K562 (cell line): ENCODE measurements around the gene MMP20. TPM values are rescaled to one million over a fixed set of nuclear protein-coding genes. Genes with fewer than 3 reads are reported as not detected.

Experiments
- ATAC-seq: fragments of 200-7000 bp; cut with Tn5 transposase; 3 replicates; pipeline ENCODE4 v1.9.1; 2020; ENCODE audit warnings: moderate library complexity
- BruUV-seq: library from RNA; stranded (reverse); fragments of 400-500 nt; replicated peaks from 2 replicates; lab custom pipeline; 2021; lab: Mats Ljungman, UMichigan
- CTCF ChIA-PET: fragments of 300-600 bp; formaldehyde crosslinking; extraction: SDS; loops from one replicate; lab custom pipeline; 2021; ENCODE audit warnings: low intra/inter-chr PET ratio; lab: Yijun Ruan, JAX
- POLR2A ChIA-PET: fragments of 300-600, 350-650 bp; sonication (Branson Sonifier 250); formaldehyde crosslinking; extraction: SDS; loops from one replicate; lab custom pipeline; 2021; ENCODE audit warnings: antibody characterized with exemption, inconsistent platforms; lab: Yijun Ruan, JAX
- DNase-seq, 4 experiments: peaks; one replicate each; pipeline versions ENCODE4 v3.0.0 to v3.0.0-alpha.2; 2011 to 2018; ENCODE audit warnings: low spot score in 3 of 4, mixed read lengths in 3 of 4; ENCODE audit errors: extremely low read depth in 1 of 4
- FAIRE-seq: peaks from 2 replicates; lab custom pipeline; 2011; peaks lifted over from hg19 to GRCh38; lab: Jason Lieb, UNC
- H2AFZ ChIP-seq: 2 replicates; pipeline ENCODE4 v1.6.0; 2011; ENCODE audit warnings: low read depth, low read length, control low read depth, inconsistent platforms
- H3K27ac ChIP-seq: fragments of 200-600 bp; 3 replicates; pipeline ENCODE4 v1.8.0; 2011; ENCODE audit warnings: low read depth, mild to moderate bottlenecking, control low read depth, inconsistent platforms, low read length, moderate library complexity, mixed read lengths; ENCODE audit errors: extremely low read depth
- H3K27me3 ChIP-seq, 2 experiments: fragments of 300-600 bp in 1 of 2; 2 replicates in 1 of 2; 3 replicates in 1 of 2; pipeline versions ENCODE4 v1.6.0 to v1.8.0; 2011; ENCODE audit warnings: inconsistent platforms in 2 of 2, low read length in 2 of 2, mild to moderate bottlenecking in 1 of 2, mixed read lengths in 1 of 2, moderate library complexity in 1 of 2; ENCODE audit not compliant: control insufficient read depth in 2 of 2, insufficient read depth in 2 of 2
- H3K36me3 ChIP-seq: fragments of 300-600 bp; 3 replicates; pipeline ENCODE4 v1.8.0; 2011; ENCODE audit warnings: mild to moderate bottlenecking, low read length, inconsistent platforms; ENCODE audit not compliant: control insufficient read depth, insufficient read depth
- H3K4me1 ChIP-seq, 2 experiments: fragments of 200-600 bp in 1 of 2; replicated peaks in 1 of 2; 2 replicates in 1 of 2; 3 replicates in 1 of 2; pipeline versions ENCODE4 v1.5.1 to v1.8.0; 2011; ENCODE audit warnings: inconsistent platforms in 2 of 2, low read length in 2 of 2, mild to moderate bottlenecking in 1 of 2, mixed read lengths in 1 of 2, moderate library complexity in 1 of 2; ENCODE audit not compliant: control insufficient read depth in 2 of 2, insufficient read depth in 2 of 2
- H3K4me2 ChIP-seq: 2 replicates; pipeline ENCODE4 v1.6.1; 2011; ENCODE audit warnings: low read length, control low read depth, inconsistent platforms, mixed read lengths; ENCODE audit not compliant: insufficient read depth
- H3K4me3 ChIP-seq: fragments of 200-600 bp; sonication (generic), shearing (Covaris generic); 2 replicates; pipeline ENCODE4 v1.5.1; 2016; ENCODE audit warnings: control low read depth, inconsistent platforms
- H3K79me2 ChIP-seq: fragments of 200-600 bp; 3 replicates; pipeline ENCODE4 v1.8.0; 2011; ENCODE audit warnings: low read length, inconsistent platforms; ENCODE audit not compliant: control insufficient read depth, insufficient read depth
- H3K9ac ChIP-seq, 2 experiments: 2 replicates each; pipeline versions ENCODE4 v1.6.0 to v1.6.1; 2011; ENCODE audit warnings: low read depth in 2 of 2, low read length in 2 of 2, control low read depth in 1 of 2, inconsistent platforms in 1 of 2, mild to moderate bottlenecking in 1 of 2, mixed read lengths in 1 of 2; ENCODE audit not compliant: insufficient read depth in 1 of 2
- H3K9me1 ChIP-seq: one replicate; pipeline ENCODE4 v1.6.0; 2011; ENCODE audit warnings: inconsistent platforms, mild to moderate bottlenecking, low read length, moderate library complexity; ENCODE audit not compliant: control insufficient read depth, insufficient read depth
- H3K9me3 ChIP-seq: replicated peaks from 2 replicates; pipeline ENCODE4 v1.5.1; 2011; ENCODE audit warnings: low read depth, low read length, inconsistent platforms; ENCODE audit not compliant: control insufficient read depth, insufficient read depth
- H4K20me1 ChIP-seq: replicated peaks from 2 replicates; pipeline ENCODE4 v1.6.1; 2011; ENCODE audit warnings: low read length, inconsistent platforms, mixed read lengths; ENCODE audit not compliant: control insufficient read depth, insufficient read depth
- BCL6 ChIP-seq: fragments of 250-450 bp; sonication (Bioruptor Pico); IDR thresholded peaks from 2 replicates; pipeline ENCODE4 v1.4.0; 2020
- CBFB ChIP-seq: sonication (generic); formaldehyde crosslinking; IDR thresholded peaks from 2 replicates; pipeline ENCODE4 v1.4.0; 2020; ENCODE audit warnings: mild to moderate bottlenecking, missing genetic modification reagents
- FOXA1 ChIP-seq: fragments of 450-650 bp; IDR thresholded peaks from 2 replicates; pipeline ENCODE4 v1.6.1; 2016; ENCODE audit warnings: mild to moderate bottlenecking, borderline replicate concordance
- JUN ChIP-seq, 2 experiments: sonication (generic) in 1 of 2; formaldehyde crosslinking in 1 of 2; IDR thresholded peaks; 2 replicates each; pipeline versions ENCODE4 v1.6.1 to v1.8.0; 2012 to 2022; ENCODE audit warnings: borderline replicate concordance in 2 of 2, mild to moderate bottlenecking in 2 of 2, improper control_type of control experiment in 1 of 2, low read depth in 1 of 2, low read length in 1 of 2, missing genetic modification reagents in 1 of 2
- MECOM ChIP-seq: fragments of 250-450 bp; sonication (Bioruptor Pico); IDR thresholded peaks from 2 replicates; pipeline ENCODE4 v1.8.0; 2022; ENCODE audit warnings: inconsistent platforms
- MEF2D ChIP-seq: conservative IDR thresholded peaks from 2 replicates; pipeline ENCODE4 v1.6.1; 2016; ENCODE audit warnings: low read depth, missing genetic modification characterization, missing compliant biosample characterization
- MIER1 ChIP-seq: fragments of 450-650 bp; IDR thresholded peaks from 2 replicates; pipeline ENCODE4 v1.6.1; 2016; ENCODE audit warnings: antibody characterized with exemption, mild to moderate bottlenecking, low read depth
- NFATC3 ChIP-seq: fragments of 450-650 bp; IDR thresholded peaks from 2 replicates; pipeline ENCODE4 v1.6.1; 2017; ENCODE audit warnings: mild to moderate bottlenecking
- NFE2 ChIP-seq: IDR thresholded peaks from 2 replicates; pipeline ENCODE4 v1.6.1; 2014; ENCODE audit warnings: antibody characterized with exemption, low read depth
- NFIX ChIP-seq: fragments of 250-450 bp; sonication (Bioruptor Pico); IDR thresholded peaks from 2 replicates; pipeline ENCODE4 v1.4.0; 2020; ENCODE audit warnings: low read depth, mild to moderate bottlenecking, moderate library complexity
- NR2F6 ChIP-seq: fragments of 450-650 bp; formaldehyde crosslinking; IDR thresholded peaks from 2 replicates; pipeline ENCODE4 v1.4.0; 2020; ENCODE audit warnings: mild to moderate bottlenecking
- NUFIP1 ChIP-seq: fragments of 450-650 bp; IDR thresholded peaks from 2 replicates; pipeline ENCODE4 v1.6.1; 2018; ENCODE audit not compliant: partially characterized antibody
- POLR3G ChIP-seq: IDR thresholded peaks from 2 replicates; pipeline ENCODE4 v1.6.1; 2011; ENCODE audit not compliant: insufficient read length, insufficient replicate concordance; ENCODE audit errors: extremely low read depth
- PRMT5 ChIP-seq: sonication (generic); formaldehyde crosslinking; IDR thresholded peaks from 2 replicates; pipeline ENCODE4 v1.5.0; 2020; ENCODE audit warnings: missing genetic modification reagents
- PTBP1 ChIP-seq: fragments of 200-400 bp; formaldehyde crosslinking; IDR thresholded peaks from 2 replicates; pipeline ENCODE4 v1.6.1; 2017; ENCODE audit warnings: low read depth, low read length
- SP2 ChIP-seq: IDR thresholded peaks from 2 replicates; pipeline ENCODE4 v1.6.1; 2011; ENCODE audit warnings: mild to moderate bottlenecking, low read depth, low read length, moderate library complexity; ENCODE audit not compliant: poor library complexity, severe bottlenecking; ENCODE audit errors: extremely low read depth
- TCF7L2 ChIP-seq: fragments of 150-350 bp; IDR thresholded peaks from 2 replicates; pipeline ENCODE4 v1.6.1; 2016; ENCODE audit warnings: low read depth, mild to moderate bottlenecking, low read length, moderate library complexity
- U2AF1 ChIP-seq: fragments of 200-400 bp; formaldehyde crosslinking; optimal IDR thresholded peaks from 2 replicates; pipeline ENCODE3; 2017; ENCODE audit warnings: mild to moderate bottlenecking, low read depth, low read length, moderate library complexity
- ZFP30 ChIP-seq: fragments of 250-450 bp; sonication (Bioruptor Pico); IDR thresholded peaks from 2 replicates; pipeline ENCODE4 v1.8.0; 2022; ENCODE audit warnings: moderate library complexity, mild to moderate bottlenecking, inconsistent platforms, borderline replicate concordance
- ZKSCAN1 ChIP-seq: fragments of 150-350 bp; IDR thresholded peaks from 2 replicates; pipeline ENCODE4 v1.6.1; 2016; ENCODE audit warnings: low read depth, low read length
- ZNF174 ChIP-seq: fragments of 250-450 bp; sonication (Bioruptor Pico); IDR thresholded peaks from 2 replicates; pipeline ENCODE4 v1.4.0; 2020; ENCODE audit warnings: mild to moderate bottlenecking
- ZNF274 ChIP-seq: IDR thresholded peaks from 2 replicates; pipeline ENCODE4 v1.6.1; 2011; ENCODE audit warnings: low read depth, mild to moderate bottlenecking, low read length, moderate library complexity, borderline replicate concordance
- ZNF311 ChIP-seq: fragments of 250-450 bp; sonication (Bioruptor Pico); IDR thresholded peaks from 2 replicates; pipeline ENCODE4 v1.4.0; 2020; ENCODE audit warnings: mild to moderate bottlenecking, moderate library complexity
- ZNF766 ChIP-seq: fragments of 200-800 bp; sonication (Bioruptor generic); conservative IDR thresholded peaks from 2 replicates; pipeline ENCODE4 v1.6.1; 2016; ENCODE audit warnings: missing genetic modification characterization, missing compliant biosample characterization
- WGBS: fragments of 100-300 bp; shearing (Covaris generic); methylation state at CpG from one replicate; pipeline ENCODE4 v1.1.6; 2016; ENCODE audit warnings: low coverage, mixed read lengths; ENCODE audit not compliant: insufficient coverage; ENCODE audit errors: missing lambda C conversion rate; 5-methylcytosine and 5-hydroxymethylcytosine counted together
- in situ Hi-C: fragments of 300-500 bp; cut with MboI; formaldehyde crosslinking; loops from 4 replicates; pipeline ENCODE4 v1.15.0; 2018; ENCODE audit warnings: inconsistent platforms, mixed read lengths
- intact Hi-C: fragments of 100-400 bp; cut with micrococcal nuclease; formaldehyde crosslinking; loops from 2 replicates; pipeline ENCODE4 v1.14.2; 2022
- polyA plus RNA-seq, 8 experiments: library from polyadenylated mRNA; depleted of rRNA in 4 of 8; stranded (reverse) in 5 of 8; unstranded in 3 of 8; fragments of >200 nt; fragmentation: Nextera tagmentation in 2 of 8; fragmentation: Illumina TruSeq in 1 of 8; extraction: Ambion mirVana in 2 of 8; extraction: Trizol in 1 of 8; gene quantifications; 2 replicates each; pipeline versions ENCODE4 v1.2.1 to v1.2.3, GENCODE V29; 2011 to 2014; ENCODE audit warnings: inconsistent platforms in 1 of 8, missing spikeins in 1 of 8
- total RNA-seq, 7 experiments: library from RNA; depleted of rRNA in 6 of 7; stranded (reverse); fragments of >200 nt in 6 of 7; fragmentation: Illumina TruSeq in 2 of 7; extraction: Trizol in 2 of 7; gene quantifications; 2 replicates each; pipeline versions ENCODE4 v1.2.1 to v1.2.3, GENCODE V29; 2011 to 2021; ENCODE audit warnings: low replicate concordance in 1 of 7
- TF ChIP-seq, protein P1 (sequence below): fragments of 250-450 bp; sonication (Bioruptor Pico); IDR thresholded peaks from 2 replicates; pipeline ENCODE4 v1.8.0; 2021; ENCODE audit warnings: moderate library complexity, mild to moderate bottlenecking, inconsistent platforms

Gene MMP20
- total and polyA plus RNA-seq, 9 of the 15 experiments (the other 6 are each of a cell fraction or from before 2014, with no cell fraction given), result not detected

DNA sequence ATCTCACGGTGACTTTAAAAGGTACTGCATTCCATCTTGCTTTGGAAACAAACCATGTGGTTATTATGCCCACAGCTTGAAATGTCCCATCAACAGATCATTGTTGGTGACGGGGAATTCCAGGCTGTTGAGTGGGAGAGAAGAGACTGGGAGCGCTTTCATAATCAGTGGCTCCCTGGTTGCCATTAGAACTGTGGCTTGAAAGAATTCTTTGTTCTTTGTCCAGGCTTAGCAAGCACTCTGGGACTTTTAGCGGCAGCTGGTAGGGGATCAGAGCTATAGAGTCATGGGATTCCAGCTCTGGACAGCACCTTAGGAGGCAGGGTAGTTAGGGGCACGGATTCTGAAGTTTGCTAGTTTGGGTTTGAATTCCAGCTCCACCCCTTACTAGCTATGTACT, 22.0 kb downstream of the MMP20 start:
- in situ Hi-C loops, result no loop called here
- BruUV-seq, result no TSS peak
- H2AFZ ChIP-seq, result no peak overlapping the region

DNA sequence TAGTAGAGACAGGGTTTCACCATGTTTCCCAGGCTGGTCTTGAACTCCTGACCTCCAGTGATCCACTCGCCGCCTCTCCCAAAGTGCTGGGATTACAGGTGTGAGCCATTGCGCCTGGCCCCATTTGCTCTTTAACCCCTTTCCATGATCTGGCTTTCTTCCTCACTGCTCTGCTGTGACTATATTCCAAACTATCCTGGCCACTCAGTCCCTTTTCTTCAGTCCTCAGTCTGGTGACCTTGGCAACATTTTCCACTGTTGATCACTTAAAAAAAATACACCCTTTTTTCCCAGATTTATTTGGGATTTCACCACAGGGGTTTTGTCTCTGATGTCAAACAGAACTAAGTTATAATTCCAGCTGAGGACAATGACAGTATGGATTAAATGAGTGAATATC, 24.5 kb downstream of the MMP20 start:
- Histone ChIP-seq H2AFZ (no peak overlapping the region), H3K27me3 (no peaks in the 10 kb centered on the region), H3K4me3 (no peak overlapping the region), H4K20me1 (no peaks in the 10 kb centered on the region), H3K36me3 (no peaks in the 10 kb centered on the region), H3K9me1 (no peaks in the 10 kb centered on the region), H3K9me3 (no peaks in the 10 kb centered on the region), H3K9ac (no peak overlapping the region), H3K4me2 (no peak overlapping the region), H3K4me1 (peaks cover 0 to 2% of the 10 kb centered on the region in 2 experiments; a peak in 1 of 5 replicates), H3K79me2 (no peaks in the 10 kb centered on the region), H3K27ac (no peak overlapping the region)
- TF ChIP-seq NUFIP1 (no peak), MIER1 (no peak), CBFB (CRISPR knock-in tag) (no peak), BCL6 (CRISPR knock-in tag) (no peak), ZNF311 (CRISPR knock-in tag) (no peak), PTBP1 (no peak), MEF2D (no peak), ZKSCAN1 (no peak), JUN (IDR thresholded peaks at IDR 0.05; ENCODE audit: borderline replicate concordance, low read depth, low read length) (no peak), JUN (CRISPR knock-in tag; IDR thresholded peaks at IDR 0.05; ENCODE audit: borderline replicate concordance) (no peak), SP2 (no peak), MECOM (CRISPR knock-in tag) (no peak), NR2F6 (no peak), ZFP30 (no peak), PRMT5 (no peak), U2AF1 (no peak), FOXA1 (no peak)
- ATAC-seq (no peak), FAIRE-seq (no peak), DNase-seq (no peak)
- intact Hi-C loops (no loop called here), in situ Hi-C loops (no loop called here)
- no TSS peak for BruUV-seq
- ChIA-PET POLR2A (no interaction called here), CTCF (no interaction called here)
- WGBS, result 27% methylated on average over 2 of the region's 3 CpGs

More for the DNA sequence above, 22.0 kb downstream of the MMP20 start:
- H4K20me1 ChIP-seq, result no peaks in the 10 kb centered on the region
- ChIA-PET POLR2A (interaction anchor here (1.1 kb wide), 1 partner anchor 24 kb away, joined by 3 read pairs; no protein-coding TSS in a partner anchor), CTCF (no interaction called here)
- 2% methylated on average over 5 of the region's 5 CpGs for WGBS
- TF ChIP-seq ZNF766, result no peak
- TF ChIP-seq POLR3G, result no peak
- TF ChIP-seq ZNF274, result no peak
- no peak for TF ChIP-seq NFE2
- TF ChIP-seq, protein P1, sequence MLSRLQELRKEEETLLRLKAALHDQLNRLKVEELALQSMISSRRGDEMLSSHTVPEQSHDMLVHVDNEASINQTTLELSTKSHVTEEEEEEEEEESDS (CRISPR knock-in tag), result no peak
- no peak for TF ChIP-seq NFATC3
- TF ChIP-seq NFIX (CRISPR knock-in tag), result no peak
- TF ChIP-seq TCF7L2, result no peak
- TF ChIP-seq ZNF174, result no peak
- no peak for DNase-seq
- no peaks in the 10 kb centered on the region for H3K36me3 ChIP-seq
- intact Hi-C loops, result no loop called here
- peaks cover 3 to 8% of the 10 kb centered on the region in 2 experiments; a peak in 3 of 5 replicates for H3K27me3 ChIP-seq
- H3K9me3 ChIP-seq, result no peaks in the 10 kb centered on the region
- no peak for ATAC-seq
- H3K4me3 ChIP-seq, result no peak overlapping the region
- H3K79me2 ChIP-seq, result no peaks in the 10 kb centered on the region
- FAIRE-seq, result no peak
- no peaks in the 10 kb centered on the region for H3K9me1 ChIP-seq
- H3K9ac ChIP-seq, result no peak overlapping the region
- peaks cover 0 to 2% of the 10 kb centered on the region in 2 experiments; a peak in 1 of 5 replicates for H3K4me1 ChIP-seq
- no peak overlapping the region for H3K27ac ChIP-seq
- no peak overlapping the region for H3K4me2 ChIP-seq
